ENCODE data around the gene PXK.

DNA sequence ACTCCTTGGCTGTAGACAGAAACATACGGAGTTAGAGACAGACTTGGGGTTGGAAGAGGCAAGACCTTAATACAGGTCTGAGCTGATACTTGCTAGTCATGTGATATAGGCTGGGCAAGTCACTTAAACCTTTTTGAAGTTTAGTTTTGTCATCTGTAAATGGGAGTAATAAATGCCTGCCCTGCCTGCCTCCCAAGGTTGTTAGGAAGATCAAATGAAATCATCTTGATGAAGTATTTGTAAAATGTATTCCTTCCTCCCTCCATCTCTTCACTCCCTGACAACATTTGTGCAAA lies 2.9 kb downstream of the PXK start:
- TF ChIP-seq, protein P1, sequence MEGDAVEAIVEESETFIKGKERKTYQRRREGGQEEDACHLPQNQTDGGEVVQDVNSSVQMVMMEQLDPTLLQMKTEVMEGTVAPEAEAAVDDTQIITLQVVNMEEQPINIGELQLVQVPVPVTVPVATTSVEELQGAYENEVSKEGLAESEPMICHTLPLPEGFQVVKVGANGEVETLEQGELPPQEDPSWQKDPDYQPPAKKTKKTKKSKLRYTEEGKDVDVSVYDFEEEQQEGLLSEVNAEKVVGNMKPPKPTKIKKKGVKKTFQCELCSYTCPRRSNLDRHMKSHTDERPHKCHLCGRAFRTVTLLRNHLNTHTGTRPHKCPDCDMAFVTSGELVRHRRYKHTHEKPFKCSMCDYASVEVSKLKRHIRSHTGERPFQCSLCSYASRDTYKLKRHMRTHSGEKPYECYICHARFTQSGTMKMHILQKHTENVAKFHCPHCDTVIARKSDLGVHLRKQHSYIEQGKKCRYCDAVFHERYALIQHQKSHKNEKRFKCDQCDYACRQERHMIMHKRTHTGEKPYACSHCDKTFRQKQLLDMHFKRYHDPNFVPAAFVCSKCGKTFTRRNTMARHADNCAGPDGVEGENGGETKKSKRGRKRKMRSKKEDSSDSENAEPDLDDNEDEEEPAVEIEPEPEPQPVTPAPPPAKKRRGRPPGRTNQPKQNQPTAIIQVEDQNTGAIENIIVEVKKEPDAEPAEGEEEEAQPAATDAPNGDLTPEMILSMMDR (conservative IDR thresholded peaks at IDR 0.05 in 1 of 2, IDR thresholded peaks at IDR 0.05 in 1 of 2; ENCODE audit: extremely low read depth in 1 of 2, insufficient read depth in 1 of 2, low read depth in 1 of 2, low read length in 2 of 2) = no peak
- TF ChIP-seq EZH2 (IDR thresholded peaks at IDR 0.05; ENCODE audit: borderline replicate concordance, low read length) = no peak
